ENCODE measurements around the gene TMEM269. TPM values are rescaled to one million over a fixed set of nuclear protein-coding genes. Genes with fewer than 3 reads are reported as not detected.

Gene TMEM269
- total and polyA plus RNA-seq, 9 of the 15 experiments (the other 6 are each of a cell fraction or from before 2014, with no cell fraction given), result 0.09 to 0.49 (median 0.21) TPM

DNA sequence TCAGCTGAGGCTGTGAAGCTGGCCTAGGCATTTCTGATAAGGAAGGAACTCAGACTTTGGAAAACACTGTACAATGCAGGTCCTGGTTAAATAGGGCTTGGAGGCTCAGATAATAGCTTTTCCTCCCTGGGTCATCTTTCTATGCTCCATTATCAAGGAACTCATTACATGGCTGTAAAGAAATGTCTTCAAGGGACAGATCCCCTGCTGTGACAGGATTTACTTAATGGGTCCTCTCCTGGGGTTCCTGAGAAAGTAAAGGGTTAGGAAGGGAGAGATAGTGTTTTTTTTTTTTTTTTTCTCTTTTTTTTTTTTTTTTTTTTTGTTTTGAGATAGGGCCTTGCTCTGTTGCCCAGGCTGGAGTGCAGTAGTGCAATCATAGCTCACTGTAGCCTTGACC lies 46.5 kb downstream of the TMEM269 start (continued):
- TF ChIP-seq, protein P1, sequence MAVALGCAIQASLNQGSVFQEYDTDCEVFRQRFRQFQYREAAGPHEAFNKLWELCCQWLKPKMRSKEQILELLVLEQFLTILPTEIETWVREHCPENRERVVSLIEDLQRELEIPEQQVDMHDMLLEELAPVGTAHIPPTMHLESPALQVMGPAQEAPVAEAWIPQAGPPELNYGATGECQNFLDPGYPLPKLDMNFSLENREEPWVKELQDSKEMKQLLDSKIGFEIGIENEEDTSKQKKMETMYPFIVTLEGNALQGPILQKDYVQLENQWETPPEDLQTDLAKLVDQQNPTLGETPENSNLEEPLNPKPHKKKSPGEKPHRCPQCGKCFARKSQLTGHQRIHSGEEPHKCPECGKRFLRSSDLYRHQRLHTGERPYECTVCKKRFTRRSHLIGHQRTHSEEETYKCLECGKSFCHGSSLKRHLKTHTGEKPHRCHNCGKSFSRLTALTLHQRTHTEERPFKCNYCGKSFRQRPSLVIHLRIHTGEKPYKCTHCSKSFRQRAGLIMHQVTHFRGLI (CRISPR knock-in tag; IDR thresholded peaks at IDR 0.05), result no peak
- peak in 1 of 2 experiments; percentile 43; a peak in 1 of 4 replicates for TF ChIP-seq TBL1XR1 (IDR thresholded peaks at IDR 0.05; ENCODE audit: low read length in 2 of 2)
- TF ChIP-seq ZBTB17 (CRISPR knock-in tag; IDR thresholded peaks at IDR 0.05), result no peak
- no peak for TF ChIP-seq ZNF75A (CRISPR knock-in tag; IDR thresholded peaks at IDR 0.05)
- peak; percentile 44; the same call in 1 of the 2 replicates for TF ChIP-seq ZNF121 (CRISPR knock-in tag; conservative IDR thresholded peaks at IDR 0.05)
- peak; percentile 76 for TF ChIP-seq CBFA2T2 (conservative IDR thresholded peaks at IDR 0.05)
- peak; percentile 71 for TF ChIP-seq DPF2 (IDR thresholded peaks at IDR 0.05)
- 0 out of 2 replicates have a peak, but pooled peaks have one; percentile 28 for TF ChIP-seq GATA2 (CRISPR knock-in tag; IDR thresholded peaks at IDR 0.05)
- TF ChIP-seq PHB2 (IDR thresholded peaks at IDR 0.05; ENCODE audit: low read depth), result peak; percentile 32; the same call in 1 of the 2 replicates
- TF ChIP-seq ZNF384 (IDR thresholded peaks at IDR 0.05; ENCODE audit: low read depth, low read length), result peak; percentile 76
- TF ChIP-seq GTF2A2 (tag; IDR thresholded peaks at IDR 0.05), result no peak
- TF ChIP-seq TCF3 (CRISPR knock-in tag; IDR thresholded peaks at IDR 0.05), result peak; percentile 59
- TF ChIP-seq RCOR1 (IDR thresholded peaks at IDR 0.05; ENCODE audit: borderline replicate concordance in 1 of 2, low read depth in 2 of 2, low read length in 2 of 2), result no peak
- peak; percentile 89 for TF ChIP-seq CBFA2T3 (IDR thresholded peaks at IDR 0.05)
- TF ChIP-seq, protein P2, sequence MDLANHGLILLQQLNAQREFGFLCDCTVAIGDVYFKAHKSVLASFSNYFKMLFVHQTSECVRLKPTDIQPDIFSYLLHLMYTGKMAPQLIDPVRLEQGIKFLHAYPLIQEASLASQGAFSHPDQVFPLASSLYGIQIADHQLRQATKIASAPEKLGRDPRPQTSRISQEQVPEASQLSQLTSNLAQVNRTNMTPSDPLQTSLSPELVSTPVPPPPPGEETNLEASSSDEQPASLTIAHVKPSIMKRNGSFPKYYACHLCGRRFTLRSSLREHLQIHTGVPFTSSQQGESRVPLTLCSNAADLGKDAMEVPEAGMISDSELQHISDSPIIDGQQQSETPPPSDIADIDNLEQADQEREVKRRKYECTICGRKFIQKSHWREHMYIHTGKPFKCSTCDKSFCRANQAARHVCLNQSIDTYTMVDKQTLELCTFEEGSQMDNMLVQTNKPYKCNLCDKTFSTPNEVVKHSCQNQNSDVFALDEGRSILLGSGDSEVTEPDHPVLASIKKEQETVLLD (IDR thresholded peaks at IDR 0.05), result 0 out of 2 replicates have a peak, but pooled peaks have one; percentile 43
- peak; percentile 22 to 52; a peak in 2 of 4 replicates for TF ChIP-seq KDM1A (IDR thresholded peaks at IDR 0.05)
- TF ChIP-seq NR0B1 (IDR thresholded peaks at IDR 0.05; ENCODE audit: partially characterized antibody), result no peak
- TF ChIP-seq TAL1 (IDR thresholded peaks at IDR 0.05), result peak; percentile 15; the same call in 1 of the 2 replicates
- TF ChIP-seq KLF13 (tag; IDR thresholded peaks at IDR 0.05; ENCODE audit: borderline replicate concordance, low read depth), result no peak
- peak; percentile 65; the same call in 1 of the 2 replicates for TF ChIP-seq ARID1B (IDR thresholded peaks at IDR 0.05)
- peak; percentile 48; the same call in 1 of the 2 replicates for TF ChIP-seq NCOR1 (IDR thresholded peaks at IDR 0.05)
- peak; percentile 21; the same call in 1 of the 2 replicates for TF ChIP-seq POLR2AphosphoS5 (IDR thresholded peaks at IDR 0.05; ENCODE audit: control insufficient read depth, insufficient read depth, low read depth, low read length)
